EH (cell line): ENCODE results near the gene PDE4B.
"Not testable (repeated sequence)": the region's sequence is repeated elsewhere in the genome, so short reads cannot be mapped to it uniquely, and the experiment has no call there.

ENCODE experiments used
- DNase-seq: peaks from one replicate; pipeline ENCODE4 v3.0.0-alpha.2; 2015; ENCODE audit warnings: low read depth

The PDE4B gene

GRCh38 chr1:66135161-66135560 lies 342.5 kb downstream of the PDE4B start:
- DNase-seq = no peak

GRCh38 chr1:66136423-66136822 lies 343.7 kb downstream of the PDE4B start:
- DNase-seq = not testable (repeated sequence)

- no peak for DNase-seq
Observed at GRCh38 chr1:66137235-66137634, 344.5 kb downstream of the PDE4B start.

DNA sequence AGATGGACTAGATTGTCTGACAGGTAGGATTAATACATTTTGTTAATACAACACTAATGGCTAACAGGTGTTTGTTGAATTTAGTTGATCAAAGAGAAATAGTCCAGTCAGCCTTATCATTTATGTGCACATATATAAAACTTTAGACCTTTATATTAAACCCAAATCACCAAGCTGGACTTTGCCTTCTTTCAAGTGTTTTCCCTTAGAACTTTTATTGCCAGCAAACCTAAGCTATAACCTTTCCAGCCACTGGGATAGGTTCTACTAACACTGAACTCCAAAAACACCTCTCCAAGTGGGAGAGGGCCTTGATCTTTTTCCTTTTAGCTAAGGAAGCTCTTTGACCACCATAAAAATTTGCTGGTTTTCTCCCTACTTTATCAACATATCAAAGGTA lies 345.9 kb downstream of the PDE4B start:
- no peak for DNase-seq

DNA sequence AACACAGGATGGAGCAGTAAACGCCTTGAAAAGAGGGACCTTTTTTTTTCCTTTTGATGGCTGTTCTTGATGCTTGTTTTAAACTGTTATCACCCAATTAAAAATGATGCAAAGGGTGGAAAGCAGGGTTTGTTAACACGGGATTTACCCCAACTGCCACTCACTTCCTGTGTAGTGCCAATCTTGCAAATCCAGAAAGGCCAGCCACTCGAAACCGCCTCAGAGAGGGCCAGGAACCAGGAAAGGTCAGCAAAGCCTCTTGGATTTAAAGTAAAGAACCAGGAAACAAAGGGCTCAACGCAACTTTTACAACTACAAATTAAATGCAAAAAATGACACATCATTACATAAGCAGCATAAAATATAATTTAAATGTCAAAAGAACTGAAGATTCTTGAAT lies 347.4 kb downstream of the PDE4B start:
- no peak for DNase-seq

DNA sequence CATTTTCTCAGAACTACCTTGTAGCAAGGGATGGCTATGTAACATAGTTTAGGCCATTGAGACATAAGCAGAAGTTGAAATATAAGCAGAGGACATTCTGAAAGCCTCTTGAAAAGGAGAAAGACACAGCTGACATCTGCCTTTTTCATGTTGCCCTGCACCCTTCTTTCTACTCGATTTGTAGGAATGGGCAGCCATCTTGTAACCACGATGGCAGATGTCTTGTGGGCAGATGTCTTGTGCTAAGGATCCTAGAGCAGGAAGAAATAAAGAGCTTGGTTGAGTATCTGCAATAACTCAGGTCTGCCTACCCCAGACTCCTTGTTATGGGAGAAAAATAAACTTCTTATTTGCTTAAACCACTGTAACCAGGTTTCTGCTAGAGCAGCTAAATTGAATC lies 351.0 kb downstream of the PDE4B start:
- no peak for DNase-seq

DNA sequence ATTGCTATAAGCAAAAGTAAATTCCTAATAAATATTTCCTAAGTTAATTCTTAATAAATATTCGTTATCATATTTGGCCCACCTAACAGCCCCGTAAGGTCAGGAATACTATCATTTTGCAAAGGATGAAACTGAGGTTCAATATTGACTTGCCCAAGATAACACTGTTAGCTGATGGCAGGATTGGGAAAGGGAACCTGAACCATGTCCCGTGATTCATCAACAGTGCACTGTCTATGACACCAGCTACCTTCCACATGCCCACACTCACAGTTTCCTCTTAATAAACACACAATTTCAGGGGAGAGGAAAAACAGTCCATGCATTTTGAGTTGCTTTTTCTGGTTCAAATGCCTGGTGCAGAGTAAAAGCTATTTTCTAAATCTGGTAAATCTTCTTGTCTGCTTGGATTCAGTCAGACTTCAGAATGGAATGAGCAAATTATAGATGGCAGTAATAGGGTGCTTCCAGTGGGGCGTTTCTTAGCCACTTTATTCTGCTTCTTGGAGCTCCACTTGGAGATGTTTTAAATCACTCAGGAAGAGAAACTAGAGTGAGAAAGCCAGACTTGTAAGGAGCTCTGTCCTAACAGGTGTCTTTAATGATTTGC lies 354.6 kb downstream of the PDE4B start:
- DNase-seq = no peak

GRCh38 chr1:66152034-66152433 lies 359.3 kb downstream of the PDE4B start:
- no peak for DNase-seq

DNA sequence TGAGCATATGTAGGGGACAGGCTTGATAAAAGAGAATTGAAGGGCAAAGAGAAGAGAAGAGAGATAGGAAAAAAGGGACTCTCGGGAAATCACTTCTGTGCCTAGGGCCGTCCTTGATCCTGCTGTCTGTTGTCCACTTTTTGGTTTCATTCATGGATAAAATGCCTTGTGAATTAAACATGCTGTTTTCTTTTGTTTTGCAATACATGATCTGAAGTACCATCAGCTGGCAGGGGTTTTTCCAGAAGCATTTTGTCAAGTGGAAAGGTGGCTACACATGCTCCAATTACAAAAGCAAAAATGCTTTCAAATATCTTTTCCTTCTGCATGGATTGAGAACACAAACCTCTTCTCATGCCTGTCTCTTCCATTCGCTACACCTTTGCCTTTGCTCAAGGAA lies 361.7 kb downstream of the PDE4B start:
- DNase-seq = no peak

DNA sequence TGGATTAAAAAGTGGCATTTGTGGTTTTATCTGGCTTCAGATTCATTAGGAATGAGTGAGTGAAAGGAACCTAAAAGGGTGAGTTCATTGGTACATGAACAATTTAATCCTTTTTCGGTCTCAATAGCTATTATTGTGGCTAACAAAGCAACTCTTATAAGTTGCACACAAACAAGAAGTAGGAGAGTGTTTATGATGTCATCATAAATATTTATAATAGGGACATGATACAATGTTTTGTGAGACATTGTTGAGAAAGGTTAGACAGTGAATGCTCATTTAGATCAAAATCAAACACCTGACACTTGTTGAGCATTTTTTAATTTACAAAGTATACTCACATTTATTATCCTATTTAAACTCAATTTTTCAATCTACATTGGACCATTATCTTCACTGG lies 363.4 kb downstream of the PDE4B start:
- no peak for DNase-seq

DNA sequence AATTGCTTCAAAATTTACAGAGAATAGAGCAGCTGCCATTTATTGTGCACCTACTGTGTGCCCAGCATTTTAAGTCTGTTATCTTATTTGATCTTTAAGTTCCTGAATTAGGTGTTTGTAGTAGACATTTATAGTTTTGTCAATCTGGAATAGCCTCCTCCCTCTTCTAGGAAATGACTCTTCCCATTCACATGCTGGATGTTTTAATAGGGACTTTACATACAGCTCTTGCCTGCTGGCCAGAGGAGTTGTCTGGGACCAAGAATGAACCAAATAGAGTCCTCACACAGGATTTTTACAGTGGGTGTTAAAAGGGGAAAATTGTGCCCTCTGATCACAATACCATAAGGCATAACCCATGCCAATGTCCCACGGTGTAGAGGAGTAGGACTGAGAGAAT lies 367.1 kb downstream of the PDE4B start:
- DNase-seq = no peak

- no peak for DNase-seq
Observed at GRCh38 chr1:66160719-66161118, 368.0 kb downstream of the PDE4B start.

- no peak for DNase-seq
Observed at GRCh38 chr1:66166753-66167152, 374.1 kb downstream of the PDE4B start.

DNA sequence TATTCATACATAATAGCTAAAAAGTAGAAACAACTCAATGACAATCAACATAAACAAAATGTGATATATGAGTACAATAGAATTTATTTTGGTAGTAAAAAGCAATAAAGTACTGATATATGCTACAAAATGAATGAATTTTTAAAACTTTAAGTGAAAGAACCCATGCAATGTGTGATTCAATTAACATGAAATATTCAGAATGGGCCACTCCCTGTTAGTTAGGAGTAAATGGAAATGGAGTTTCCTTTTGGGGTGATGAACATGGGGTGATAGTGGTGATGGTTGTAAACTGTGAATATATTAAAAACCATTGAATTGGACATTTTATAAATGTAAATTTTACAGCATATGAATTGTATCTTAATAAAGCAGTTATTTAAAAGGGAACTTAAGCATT lies 374.6 kb downstream of the PDE4B start:
- DNase-seq = no peak

DNA sequence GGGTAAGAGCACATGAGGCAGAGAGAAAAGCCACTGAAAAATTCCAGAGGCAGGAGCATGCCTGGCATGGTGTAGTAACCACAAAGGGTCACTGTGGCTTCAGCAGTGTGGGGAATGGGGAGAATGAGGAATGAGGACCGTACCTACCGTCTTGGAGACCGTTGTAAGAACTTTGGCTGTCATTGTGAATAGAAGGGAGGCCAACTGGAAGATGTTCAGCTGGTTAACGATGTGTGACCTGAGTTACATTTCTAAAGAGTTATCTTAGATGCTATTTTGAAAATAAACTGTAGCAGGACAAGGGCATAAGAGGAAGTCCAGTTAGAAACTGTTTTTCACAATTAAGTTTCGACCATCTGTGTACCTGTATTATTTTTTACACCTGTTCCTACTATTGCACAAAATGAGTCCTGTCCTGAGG lies 375.8 kb downstream of the PDE4B start:
- DNase-seq = peak; percentile 53

GRCh38 chr1:66168948-66169671 lies 376.4 kb downstream of the PDE4B start:
- no peak for DNase-seq

GRCh38 chr1:66172272-66172671 lies 379.6 kb downstream of the PDE4B start:
- no peak for DNase-seq

- no peak for DNase-seq
Observed at GRCh38 chr1:66175098-66175497, 382.4 kb downstream of the PDE4B start.

- no peak for DNase-seq
Observed at GRCh38 chr1:66175581-66175980, 382.9 kb downstream of the PDE4B start.

DNA sequence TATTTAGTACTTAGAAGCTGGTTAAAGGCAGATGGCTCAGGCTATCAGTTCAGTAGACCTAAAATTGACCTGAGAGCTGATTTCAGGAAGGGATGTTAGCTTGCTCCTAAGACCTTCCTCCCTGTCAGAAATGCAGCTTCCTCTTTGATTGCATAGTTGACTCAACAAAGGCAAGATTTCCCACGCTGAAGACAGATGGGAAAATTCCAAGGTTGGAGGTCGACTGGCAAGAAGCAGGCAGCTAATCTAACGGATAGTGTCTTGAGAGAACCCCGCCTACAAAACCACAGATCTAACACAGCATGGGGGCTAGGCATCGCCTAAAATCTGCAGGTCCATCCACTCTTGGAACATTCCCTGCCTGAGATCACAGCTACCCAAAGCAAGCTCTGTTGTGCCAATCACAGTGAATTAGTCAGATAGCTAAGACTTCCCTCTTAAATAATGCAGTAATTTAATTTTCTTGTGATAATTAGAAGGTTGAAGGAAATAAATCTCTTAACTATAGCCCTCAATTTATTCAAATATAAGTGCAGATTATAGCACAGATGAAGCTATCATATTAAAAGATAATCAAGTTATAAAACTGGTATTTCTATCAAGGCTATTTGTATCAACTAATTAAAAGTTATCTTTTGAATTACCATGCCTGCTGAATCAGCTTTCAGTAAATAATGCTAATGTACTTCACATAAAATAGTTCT lies 383.5 kb downstream of the PDE4B start:
- DNase-seq = peak; percentile 6

DNA sequence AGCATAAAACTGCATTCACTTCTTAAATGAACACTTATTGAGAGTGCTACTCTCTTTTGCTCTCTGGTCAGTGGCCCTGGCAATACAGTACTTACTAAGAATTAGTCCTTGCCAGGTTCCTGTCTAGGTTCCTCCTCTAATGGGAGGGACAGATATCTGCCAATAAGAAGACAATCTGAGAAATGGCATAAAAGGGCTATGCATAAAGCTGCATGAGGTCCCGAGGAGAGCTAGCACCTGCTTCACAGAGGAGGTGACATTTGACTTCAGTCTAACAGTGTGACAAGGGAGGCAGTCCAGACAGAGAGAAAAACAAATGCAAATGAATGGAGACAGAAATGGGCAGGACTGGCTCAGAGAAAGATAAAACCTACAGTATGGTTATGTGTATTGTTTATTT lies 384.1 kb downstream of the PDE4B start:
- no peak for DNase-seq

- DNase-seq = no peak
Observed at GRCh38 chr1:66177510-66177909, 384.8 kb downstream of the PDE4B start.

DNA sequence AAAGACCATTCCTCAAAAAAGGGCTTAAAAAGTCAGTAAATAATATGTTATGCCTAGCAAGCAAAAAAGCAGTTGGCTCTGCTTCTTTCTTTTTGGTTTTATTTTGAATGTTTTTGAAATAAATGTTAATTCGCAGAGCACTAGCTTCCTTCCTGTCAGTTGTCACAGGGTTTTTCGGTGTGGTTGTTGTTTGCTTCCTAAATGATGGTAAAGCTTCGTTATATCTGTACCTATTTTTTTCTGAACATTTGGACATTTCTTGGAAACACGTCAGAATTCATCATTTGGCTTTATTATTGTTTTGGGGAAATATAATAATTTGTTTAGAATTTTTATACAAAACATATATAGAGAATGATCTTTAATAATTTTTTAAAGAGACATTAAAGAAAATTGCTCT lies 389.3 kb downstream of the PDE4B start:
- DNase-seq = no peak
